HG02588 (cell line): ENCODE data around the gene CHRFAM7A.
"Not testable (repeated sequence)": the region's sequence is repeated elsewhere in the genome, so short reads cannot be mapped to it uniquely, and the experiment has no call there.

Experiments used
- ATAC-seq: cut with Tn5 transposase; IDR thresholded peaks from one replicate; pipeline ENCODE4 v1.9.1; 2021; ENCODE audit warnings: mild to moderate bottlenecking, moderate library complexity; ENCODE audit not compliant: unreplicated experiment

Gene CHRFAM7A

DNA sequence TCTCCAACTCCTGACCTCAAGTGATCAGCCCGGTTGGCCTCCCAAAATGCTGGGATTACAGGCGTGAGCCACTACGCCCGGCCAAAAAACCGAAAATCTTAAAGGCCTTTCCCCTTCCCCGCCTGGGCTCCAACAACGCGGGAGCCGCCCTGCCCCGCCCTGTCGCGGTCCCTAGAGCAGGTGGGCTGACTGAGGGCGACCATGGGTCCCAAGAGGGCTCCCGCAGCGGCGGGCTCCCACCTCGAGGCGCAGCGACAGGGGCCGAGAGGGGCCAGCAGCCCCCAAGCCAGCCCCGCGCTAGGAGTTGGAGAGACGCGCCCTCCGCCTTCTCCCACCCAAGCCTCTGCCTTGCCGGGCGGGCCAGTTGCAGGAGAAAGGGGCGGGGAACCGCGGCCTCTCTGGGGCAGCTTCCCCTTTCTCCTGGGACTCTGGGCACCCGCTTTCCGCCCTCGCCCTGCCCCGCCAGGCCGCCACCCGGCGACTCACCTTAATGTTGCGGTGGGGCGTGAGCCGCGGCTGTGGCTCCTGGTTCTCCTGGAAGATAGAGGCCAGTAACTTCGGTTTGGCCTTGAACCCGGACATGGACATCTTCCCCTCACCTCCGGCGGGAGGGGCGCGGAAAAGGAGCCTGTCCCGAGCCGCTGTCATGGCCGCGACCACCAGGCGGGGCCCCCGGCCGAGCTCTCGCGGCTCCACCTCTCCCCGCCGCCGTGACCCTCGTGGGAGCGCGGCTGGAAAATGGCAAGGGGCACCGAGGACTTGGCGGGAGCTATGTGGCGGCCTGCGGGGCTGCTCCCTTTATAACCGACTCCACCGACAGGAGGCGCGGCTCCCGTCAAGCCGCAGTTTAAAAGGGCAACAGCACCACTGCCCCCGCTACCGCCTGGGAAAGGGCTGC lies at the start of gene CHRFAM7A:
CHRFAM7A (minus strand) TSS at position 775 of the 898 bp plus-strand sequence. CDS start 10,189 bp downstream, outside the sequence.
- ATAC-seq, result not testable (repeated sequence)

- ATAC-seq, result not testable (repeated sequence)
These were observed 45.0 kb upstream of the CHRFAM7A start for GRCh38 chr15:30438348-30438747.

DNA sequence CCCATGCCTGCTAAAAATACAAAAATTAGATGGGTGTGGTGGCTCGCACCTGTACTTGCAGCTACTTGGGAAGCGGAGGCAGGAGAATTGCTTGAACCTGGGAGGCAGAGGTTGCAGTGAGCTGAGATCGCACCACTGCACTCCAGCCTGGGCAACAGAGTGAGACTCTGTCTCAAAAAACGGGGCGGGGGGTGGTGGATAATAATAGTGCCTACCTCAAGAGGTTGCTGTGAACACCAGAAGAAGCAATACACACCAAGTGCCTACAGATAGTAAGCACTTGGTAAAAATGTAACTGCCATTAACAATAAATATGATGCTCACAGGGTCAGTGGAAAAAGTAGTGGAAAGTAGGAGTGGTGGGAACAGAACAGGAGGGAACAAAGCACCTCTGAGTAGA lies 42.5 kb upstream of the CHRFAM7A start:
- ATAC-seq, result not testable (repeated sequence)

DNA sequence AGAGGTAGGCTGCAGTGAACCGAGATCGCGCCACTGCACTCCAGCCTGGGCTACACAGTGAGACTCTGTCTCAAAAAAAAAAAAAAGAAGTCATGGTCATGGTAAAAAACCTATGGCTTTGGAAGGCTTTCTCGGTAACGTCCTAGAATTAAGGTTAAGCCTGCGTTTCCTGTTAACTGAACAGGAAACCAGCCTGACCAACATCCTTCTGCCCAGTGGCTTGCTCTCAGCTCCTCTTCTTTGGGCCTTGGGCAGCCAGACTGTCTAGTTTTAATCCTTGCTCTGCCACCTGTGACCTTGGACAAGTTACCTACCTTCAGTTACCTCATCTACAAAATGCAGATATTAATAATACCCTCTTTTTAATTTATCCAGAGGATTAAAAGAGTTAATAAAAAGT lies 27.4 kb upstream of the CHRFAM7A start:
- not testable (repeated sequence) for ATAC-seq

DNA sequence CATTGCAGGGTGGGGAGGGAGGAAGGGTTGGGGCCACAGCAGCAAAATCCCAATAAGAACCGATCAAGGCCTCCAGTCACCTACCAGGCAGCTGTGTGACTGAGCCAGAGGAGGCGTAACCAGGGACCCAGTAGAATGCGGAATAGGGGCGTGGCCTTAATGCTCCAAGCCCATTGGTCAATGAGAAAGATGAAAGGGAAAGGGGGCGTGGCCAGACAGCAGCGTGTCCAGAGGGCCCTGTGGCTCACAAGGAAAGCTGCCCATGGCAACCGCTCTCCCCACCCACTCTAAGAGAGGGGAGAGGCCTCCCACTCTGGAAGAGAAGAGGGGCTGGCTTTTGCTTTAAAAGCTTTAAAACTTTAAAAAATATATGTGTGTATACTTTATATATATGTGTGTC lies 20.8 kb upstream of the CHRFAM7A start, which contains the start of gene GOLGA8R:
GOLGA8R (minus strand) TSS at position 101 of the 400 bp plus-strand sequence; CDS start at position 3, 98 bp downstream.
- ATAC-seq, result not testable (repeated sequence)

DNA sequence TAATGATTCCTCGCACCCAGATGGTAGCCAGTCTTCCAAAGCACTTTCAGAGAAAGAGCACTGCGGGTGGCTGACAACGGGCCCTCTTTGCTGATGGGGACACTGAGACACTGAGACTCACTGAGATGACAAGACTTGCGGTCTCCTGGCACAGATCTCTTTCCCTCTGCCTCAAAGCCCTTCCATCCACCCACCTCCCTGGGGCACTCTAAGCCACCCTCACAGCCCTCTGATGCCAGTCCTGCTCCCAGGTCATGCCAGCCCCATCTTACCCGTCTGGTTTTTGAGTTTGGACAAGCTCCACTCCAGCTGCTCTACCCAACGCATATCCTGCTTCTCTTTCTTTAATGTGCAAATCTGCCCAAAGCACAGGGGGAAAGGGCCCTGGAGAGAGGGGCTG lies 14.3 kb upstream of the CHRFAM7A start:
- ATAC-seq, result not testable (repeated sequence)

DNA sequence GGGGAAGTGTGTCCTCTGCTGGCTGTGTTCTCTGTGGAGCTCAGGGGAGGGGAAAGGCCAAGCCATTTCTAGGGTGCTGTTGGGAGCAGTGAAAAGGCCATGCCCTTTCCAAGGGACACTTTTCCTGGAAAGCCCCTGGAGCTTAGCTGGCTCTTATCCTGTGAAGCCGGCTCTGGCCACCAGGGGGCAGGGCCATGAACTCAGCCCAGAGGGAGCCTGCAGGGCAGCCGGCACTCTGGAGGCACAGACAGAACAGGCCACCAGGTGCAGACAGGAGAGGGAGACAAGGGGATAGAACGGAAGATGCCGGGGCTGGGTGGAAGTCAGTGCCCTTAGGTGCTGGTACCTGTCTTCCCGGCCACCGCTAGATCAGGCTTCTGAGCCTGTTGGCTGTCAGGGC lies 5.6 kb upstream of the CHRFAM7A start:
- not testable (repeated sequence) for ATAC-seq

- not testable (repeated sequence) for ATAC-seq
These were observed 288 bp upstream of the CHRFAM7A start for GRCh38 chr15:30393664-30393991.

GRCh38 chr15:30386318-30386887 lies 6.9 kb downstream of the CHRFAM7A start:
- not testable (repeated sequence) for ATAC-seq

- not testable (repeated sequence) for ATAC-seq
These were observed 16.3 kb downstream of the CHRFAM7A start for GRCh38 chr15:30377082-30377413.

- not testable (repeated sequence) for ATAC-seq
These were observed 16.8 kb downstream of the CHRFAM7A start for GRCh38 chr15:30376375-30377081.

DNA sequence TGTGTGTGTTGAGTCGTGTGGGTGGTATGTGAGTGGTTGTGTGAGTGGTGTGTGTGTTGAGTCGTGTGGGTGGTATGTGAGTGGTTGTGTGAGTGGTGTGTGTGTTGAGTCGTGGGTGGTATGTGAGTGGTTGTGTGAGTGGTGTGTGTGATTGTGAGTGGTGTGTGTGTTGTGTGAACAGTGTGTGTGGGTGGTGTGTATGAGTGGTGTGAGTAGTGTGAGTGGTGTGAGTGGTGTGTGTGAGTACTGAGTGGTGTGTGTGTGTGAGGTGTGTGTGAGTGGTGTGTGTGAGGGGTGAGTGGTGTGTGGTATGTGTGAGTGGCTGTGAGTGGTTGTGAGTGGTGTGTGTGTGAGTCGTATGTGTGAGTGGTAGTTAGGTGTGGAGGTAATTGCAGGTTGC lies 17.5 kb downstream of the CHRFAM7A start:
- ATAC-seq, result not testable (repeated sequence)

DNA sequence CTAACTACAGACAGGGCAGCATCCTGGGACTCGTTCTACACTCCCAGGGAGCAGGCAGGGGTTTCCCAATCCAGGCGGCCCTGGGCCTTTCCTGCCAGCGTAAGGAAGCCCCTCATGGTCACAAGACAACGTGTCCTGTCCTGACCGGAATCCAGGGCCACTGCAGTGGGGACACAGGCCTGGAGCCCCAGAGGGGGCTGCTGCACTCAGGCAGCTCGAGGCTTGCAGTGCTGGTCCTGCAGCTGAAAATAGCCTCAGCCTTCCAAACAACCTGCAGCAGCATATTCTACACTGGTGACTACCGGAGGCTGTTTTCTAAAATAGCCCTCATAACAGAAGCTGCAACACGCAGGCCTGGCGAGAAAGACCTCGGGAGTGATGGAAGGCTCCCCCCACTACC lies 18.5 kb downstream of the CHRFAM7A start:
- ATAC-seq, result not testable (repeated sequence)

- not testable (repeated sequence) for ATAC-seq
These were observed 25.1 kb downstream of the CHRFAM7A start for GRCh38 chr15:30368271-30368670.

DNA sequence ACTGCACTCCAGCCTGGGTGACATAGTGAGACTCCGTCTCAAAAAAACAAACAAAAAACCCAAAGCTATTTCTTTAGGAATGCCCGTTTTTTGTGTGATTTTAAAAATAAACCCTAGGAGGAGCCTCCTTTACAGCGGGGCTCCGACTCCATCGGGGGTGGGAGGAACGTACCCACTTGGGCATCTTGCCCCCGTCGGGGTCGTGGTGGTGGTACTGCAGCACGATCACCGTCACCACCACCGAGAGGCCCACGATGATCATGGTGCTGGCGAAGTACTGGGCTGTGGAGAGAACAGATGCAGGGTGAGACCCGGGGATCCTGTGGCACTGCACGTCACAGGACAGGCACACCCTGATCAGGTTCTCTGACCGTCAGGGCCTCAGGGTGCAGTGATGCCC lies 26.1 kb downstream of the CHRFAM7A start:
- ATAC-seq, result not testable (repeated sequence)

DNA sequence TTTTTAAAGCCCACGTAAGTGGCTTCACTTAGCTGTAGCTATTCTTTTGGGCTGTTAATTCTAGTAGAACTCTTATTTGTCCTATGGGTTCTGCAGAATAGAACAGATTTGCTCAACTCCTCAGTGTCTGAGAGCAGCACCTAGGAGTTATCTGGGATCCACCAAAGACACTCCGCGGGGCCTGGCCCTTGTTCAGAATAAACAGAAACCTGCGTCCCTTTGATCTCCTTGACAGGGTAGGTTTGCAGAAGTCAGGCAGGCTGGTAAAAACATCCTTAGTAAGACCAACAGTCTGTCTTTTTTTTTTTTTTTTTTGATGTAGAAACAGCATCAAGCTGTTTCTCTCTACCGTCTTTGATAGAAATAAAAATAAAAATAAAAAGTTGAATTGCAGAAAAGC lies 31.9 kb downstream of the CHRFAM7A start:
- ATAC-seq, result not testable (repeated sequence)

GRCh38 chr15:30360990-30361389 lies 32.4 kb downstream of the CHRFAM7A start:
- not testable (repeated sequence) for ATAC-seq

GRCh38 chr15:30355043-30355442 lies 38.3 kb downstream of the CHRFAM7A start:
- ATAC-seq, result not testable (repeated sequence)

DNA sequence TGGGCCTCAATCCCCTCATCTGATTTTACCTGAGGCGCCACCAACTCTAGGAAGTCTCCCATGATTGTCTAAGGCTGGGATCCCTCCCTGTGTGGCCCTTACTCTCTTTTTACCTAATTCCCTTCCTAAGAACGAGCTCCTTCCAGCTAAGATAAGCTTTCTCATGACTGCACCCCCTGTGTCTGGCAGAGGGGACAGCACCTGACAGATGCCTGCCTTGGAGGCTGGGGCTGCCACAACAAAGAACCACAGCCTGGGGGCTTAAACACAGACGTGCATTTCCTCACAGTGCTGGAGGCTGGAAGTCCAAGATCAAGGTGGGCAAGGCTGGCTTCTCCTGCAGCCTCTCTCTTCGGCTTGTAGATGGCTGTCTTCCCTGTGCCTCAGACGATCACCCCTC lies 43.5 kb downstream of the CHRFAM7A start:
- ATAC-seq, result not testable (repeated sequence)

- not testable (repeated sequence) for ATAC-seq
These were observed 56.8 kb downstream of the CHRFAM7A start for GRCh38 chr15:30336584-30336983.

DNA sequence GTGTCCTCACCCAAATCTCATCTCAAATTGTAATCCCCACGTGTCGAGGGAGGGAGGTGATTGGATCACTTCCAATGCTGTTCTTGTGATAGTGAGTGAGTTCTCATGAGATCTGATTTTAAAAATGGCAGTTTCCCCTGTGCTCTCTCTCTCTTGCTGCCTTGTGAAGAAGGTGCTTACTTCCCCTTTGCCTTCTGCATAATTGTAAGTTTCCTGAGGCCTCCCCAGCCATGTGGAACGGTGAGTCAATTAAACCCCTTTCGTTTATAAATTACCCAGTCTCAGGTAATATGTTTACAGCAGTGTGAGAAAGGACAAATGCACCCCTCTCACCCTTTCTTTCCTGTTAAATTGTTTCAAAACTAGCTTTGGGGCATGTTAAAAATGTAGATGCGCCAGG lies 59.2 kb downstream of the CHRFAM7A start:
- ATAC-seq, result not testable (repeated sequence)
